ENCODE data around the gene BID.

BID gene

DNA sequence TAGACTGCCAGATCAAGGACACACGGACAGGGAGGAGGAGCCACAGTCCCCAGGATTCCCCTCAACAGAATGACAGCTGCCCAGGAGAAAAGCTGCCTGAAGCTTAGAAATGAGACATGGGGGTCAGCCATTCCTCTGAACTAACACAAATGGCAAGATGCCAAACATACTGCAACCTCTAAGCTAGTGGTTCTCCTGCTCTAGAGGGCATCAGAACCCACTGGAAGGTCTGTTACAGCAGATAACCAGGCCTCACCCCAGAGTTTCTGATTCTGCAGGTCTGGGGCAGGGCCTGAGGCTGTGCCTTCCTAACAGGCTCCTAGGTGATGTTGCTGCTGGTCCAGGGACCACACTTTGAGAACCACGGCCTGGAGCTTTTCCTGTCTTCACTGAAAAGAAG lies 28.6 kb upstream of the BID start:
- DNase-seq = no peak

DNA sequence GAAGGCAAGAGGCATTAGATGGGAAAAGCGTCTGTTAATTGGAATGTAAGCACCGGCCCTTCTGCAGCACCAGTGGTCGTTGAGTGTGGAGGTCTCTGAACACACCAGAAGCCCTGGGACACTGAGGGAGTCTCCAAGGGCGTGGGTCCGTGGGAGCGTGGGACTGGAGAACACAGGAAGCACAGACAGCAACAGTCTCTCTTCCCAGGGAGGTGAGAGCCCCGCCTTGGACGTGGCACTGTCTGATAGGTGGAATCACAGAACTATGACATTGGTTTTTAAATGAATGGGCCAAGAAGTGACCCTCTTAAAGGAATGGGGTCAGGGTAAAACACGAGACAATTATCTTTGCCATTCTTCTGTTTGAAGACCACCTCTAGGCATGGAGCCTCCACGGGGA lies 28.1 kb upstream of the BID start:
- DNase-seq = no peak

DNA sequence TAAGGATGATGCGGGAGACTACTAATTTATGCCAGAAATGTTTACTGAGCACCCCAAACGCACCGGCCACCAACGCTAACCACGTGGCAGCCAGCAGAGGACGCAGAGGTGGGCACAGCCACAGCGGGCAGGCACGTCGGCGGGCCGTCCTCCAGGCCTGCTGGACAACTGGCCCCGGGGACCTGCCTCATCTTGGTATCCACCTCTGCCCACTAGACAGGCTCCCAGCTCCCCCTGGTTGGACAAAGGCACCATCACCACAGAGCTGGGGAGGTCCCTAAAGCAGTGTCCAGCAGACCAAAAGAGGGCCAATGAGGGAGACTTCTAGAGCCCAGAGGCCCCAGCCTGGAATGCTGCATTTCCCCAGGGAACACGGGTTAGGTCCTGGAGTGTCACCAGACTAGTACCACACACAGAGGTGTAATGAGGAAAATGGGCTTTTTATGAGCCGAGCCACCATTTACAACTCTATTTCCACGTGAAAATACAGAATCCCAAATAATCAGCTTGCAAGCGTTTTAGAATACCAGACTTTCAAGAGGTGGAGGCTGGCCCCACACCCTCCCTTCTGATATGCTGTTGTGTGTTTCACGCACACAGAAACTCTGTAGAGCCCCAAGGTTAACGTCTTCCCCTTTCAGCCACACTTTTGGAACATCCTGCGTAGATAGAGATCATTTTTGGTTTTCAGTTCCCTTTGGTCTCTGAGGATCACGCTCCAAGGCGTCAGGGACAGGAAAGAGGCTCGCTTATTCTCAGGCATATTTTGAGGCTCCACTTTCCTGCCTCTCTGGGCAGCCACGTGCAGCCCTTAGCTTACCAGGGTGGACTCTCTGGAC lies 23.7 kb upstream of the BID start:
- DNase-seq = no peak

DNA sequence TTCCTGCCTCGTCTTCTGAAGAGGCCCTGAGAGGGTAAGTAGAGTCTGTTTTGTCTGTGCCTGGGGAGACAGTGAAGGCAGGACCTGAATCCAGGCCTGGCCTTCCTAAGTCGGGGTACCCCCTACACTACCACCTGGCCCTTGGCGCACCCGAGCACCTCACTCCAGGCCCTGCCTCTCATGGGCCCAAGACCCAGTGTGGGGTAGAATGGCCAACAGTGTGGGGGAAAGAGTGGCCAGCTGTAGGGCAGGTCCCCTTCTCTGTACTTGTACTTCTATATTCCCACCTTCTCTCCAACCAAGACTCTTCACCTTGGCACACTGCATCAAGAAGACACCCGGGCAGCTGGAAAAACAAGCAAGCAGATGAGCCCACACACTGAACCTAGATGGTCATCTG lies 22.4 kb upstream of the BID start:
- DNase-seq = no peak

DNA sequence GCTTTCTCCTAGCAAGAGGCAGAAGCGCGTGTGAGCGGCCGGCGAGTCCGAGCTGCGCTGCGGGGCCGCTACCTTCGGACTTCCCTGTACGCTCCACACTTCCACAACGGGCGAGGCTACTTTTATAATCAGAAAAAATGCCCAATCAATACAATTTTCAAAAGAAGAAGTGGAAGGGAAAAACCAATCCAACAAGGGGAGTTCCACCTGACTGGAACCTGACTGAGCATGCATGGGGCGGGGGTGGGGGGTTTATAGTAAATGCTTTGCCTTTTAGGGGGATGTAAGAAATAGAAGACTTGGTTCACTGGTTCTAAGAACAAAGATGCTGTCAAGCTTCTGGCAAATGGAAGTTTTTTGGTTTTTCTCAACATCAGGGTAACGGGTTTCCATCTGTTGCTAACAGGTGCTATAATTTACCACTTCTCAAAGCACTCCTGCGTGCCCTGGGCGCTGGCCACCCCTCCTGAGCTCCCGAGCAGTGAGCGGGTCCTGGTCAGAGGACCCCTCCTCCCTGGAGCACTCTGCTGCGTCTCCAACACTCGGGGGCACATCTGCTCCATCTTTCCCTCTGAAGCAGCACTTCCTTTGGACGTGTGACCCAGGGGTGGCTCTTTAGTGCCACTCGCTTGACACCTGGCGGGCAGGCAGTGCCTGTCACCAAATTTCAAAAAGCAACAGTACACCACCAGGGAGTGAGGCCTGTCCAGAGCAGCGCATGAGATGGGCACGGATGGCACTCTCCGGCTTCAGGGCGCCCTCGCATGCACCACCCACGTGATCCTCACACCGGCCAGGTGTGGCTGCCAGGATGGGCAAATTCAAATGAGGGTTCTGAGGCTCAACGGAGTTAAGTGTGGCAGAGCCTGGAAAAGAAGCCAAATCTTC lies 21.6 kb upstream of the BID start:
- DNase-seq = no peak

DNA sequence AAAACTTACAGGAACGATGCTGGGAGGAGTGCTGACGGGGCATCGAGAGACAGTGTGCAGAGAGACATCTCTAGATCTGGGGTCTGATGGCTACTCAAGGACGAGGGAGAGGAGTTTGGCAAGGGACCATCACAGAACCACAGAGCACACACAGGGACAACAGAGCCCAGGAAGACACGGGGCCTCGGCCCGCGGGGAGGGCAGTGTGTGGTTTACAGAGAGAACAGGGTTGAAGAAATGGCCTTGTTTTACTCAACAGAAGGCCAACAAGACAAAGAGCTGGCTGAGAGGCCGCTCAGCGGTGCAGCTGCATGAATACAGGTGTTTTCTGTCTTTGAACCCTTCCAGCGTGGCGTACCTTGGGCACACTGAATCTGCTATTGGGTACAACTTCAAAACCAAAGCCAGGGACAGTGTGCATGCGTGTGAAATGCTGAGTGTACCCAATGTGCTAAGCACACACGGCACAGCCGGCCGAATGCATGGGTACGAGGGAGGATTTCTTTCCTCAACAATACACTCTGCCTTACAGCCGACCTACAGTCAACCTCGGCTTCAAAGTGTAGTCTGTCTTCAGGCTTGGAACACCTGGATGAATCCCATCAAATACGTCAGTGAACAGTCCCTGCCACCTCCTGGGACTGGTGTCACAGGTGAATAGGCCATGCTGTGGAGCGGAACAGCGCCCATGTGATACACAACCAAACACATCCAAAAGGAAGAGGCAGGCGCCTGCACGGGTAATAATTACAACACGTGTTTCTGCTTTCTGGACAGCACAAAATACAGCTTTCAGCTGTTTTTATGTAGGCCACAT lies 20.7 kb upstream of the BID start:
- no peak for DNase-seq

DNA sequence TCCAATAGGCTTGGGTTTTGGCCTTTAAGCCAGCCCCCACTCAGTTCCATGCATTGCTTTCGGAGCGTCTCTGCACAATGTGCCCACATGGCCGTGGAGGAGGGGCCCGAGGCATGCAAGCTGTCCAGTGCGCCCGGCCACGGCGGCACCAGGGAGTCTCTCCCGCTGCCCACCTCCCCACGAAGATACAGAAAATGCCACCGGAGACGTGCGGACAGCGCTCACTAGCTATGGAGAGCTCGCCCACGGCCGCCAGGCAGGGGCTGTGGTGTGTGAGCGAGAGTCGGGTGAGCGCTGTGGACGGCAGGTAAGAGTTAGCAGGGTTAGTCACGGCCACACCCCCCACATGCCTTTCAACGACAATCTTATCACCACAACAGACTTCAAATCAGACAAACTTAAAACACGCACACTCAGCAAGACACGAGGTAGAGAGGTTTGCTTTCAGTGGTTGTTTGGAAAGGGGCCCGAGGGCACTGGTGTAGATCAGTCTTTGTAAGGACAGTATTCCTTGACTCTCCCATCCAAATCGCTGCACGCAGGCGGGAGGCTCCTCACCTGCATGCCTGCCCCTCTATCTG lies 18.7 kb upstream of the BID start:
- DNase-seq = no peak

DNA sequence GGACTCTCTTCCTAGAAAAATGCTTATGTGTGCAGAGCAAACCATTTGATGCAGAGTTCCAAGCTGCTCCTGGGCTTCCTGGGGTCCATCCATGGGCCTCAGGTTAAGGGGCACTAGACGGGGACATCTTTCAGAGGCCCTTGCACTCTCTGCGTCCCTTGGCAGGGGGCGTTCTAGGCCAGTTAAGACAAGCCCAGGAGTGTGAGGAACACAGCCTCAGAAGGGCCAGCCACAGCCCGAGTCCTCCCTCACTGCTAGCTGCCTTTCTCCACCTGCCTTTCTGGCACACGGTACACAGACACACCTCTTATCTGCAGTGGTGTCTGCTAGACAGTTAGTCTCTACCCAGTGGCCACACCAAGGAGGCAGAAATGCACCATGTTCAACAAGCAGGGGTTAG lies 18.0 kb upstream of the BID start:
- DNase-seq = no peak

DNA sequence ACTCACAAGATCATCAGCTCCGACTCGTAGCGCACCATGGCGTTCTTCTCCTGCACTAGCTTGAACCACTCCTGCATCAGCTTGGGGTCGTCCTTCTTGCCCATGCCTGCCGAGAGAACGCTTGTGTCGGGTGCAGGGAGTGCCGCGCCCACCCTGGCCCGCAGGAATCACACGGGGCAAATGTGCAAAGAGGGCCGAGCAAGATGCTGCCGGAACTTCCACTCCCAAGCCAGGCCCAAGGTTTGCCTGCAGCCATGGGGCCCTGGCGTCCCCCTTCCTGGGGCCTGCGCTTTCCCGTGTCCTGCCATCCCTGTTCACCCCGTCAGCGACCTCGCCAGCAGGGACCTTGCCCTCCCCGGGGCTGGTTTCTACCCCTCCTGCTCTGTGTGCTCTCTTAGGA lies 16.9 kb upstream of the BID start:
- no peak for DNase-seq

DNA sequence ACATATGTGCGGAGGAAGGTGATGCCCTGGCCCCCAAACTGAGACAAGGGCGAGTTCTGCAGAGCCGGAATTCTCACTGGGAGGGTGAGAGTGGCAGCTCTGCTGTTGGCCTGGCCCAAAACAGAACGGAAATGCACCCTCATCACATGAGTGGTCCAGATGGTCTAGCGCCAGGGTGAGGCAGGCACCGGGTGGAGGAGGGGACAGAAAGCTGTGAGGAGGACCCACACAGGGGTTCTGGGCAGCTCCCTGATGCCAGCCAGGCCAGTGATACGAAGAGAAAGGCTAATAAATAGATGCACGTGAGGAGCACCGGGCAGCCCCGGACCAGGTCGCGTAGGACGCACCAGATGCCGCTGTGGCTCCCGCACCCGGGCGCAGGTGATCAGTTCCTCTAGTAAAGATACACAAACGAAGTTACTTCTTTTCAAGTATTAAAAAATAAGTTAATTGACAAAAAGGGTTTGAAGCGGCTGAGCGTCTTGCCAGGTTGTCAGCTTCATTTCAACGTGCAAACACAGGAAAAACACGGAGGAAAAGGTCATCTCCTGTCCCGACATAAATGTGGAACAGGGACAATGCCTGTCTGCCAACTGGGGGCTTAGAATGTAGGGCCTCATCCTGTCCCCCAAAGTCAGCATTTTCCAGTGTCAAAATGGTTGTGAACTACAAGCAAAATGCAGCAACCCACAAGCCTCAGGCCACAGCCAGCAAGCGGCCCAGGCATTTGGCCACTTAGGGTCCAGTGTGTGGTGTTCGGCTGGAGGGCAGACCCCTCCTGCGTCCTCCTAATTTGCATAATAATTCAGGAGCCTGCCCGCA lies 15.3 kb upstream of the BID start:
- no peak for DNase-seq

DNA sequence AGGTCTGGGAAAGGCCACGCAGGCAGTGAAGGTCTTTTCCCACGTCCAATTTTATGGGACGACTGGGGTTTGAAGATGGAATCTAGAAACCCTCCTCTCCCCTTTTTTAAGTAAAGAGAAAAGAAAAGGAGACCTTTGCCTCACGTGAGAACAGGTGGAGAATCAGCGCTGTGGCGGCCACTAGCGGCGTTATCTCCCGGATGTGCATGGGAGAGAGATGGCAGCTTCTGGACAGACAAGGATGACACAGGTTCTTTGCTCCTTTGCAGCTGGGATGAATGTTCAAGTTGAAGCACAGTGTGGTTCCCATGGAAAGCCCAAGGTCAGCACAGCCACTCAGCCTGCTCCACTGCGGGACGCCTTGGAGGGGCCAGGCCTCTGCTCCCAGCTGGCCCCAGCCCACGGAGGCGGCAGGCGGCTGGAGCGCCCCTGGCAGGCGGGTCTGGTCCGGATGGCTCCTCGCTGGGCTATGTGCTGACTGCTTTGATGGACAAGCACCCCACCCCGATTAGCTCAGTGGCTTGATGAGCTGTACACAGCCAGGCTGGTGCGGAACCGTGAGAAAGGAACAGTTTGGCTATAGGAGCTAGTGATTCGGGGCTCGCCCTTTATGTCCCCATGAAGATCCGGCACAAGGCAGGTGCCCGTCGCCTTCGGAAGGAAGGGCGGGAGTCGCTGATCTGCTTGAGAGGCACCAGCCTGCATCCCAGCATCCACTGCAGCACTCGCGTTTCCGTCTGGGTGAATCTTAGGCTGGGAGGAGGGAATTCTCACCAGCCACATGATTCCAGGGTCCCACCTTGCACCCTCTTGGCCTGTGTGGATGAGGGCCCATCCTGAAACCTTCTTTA lies 14.5 kb upstream of the BID start:
- DNase-seq = no peak

DNA sequence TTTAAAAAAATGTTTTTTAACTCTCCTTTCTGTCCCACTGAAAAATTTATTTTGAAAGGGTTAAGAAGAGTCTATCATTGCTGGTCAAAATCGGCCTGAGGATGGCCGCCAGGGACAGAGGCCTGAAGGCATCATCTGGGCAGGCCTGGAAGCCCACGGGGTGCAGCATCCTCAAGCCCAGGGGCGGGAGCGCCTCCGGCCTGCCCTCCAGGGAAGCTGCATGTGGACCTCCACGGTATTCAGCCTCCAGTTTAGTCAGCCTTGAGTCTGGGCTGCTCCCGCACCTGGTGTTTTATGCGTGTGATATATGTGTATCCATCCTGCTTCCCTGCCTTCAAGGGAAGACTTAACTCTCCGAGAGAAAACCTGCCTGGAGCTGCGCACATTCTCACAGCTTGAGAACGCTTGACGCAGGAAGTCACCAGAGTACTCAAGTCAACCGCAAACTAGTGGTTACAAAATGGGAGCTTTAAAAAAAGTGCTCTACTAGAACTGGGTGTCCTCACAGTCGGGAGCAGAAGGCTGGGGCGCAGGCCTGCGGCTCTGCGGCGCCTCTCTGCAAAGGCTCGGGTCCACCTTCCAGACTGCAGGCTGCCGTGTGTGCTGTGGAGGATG lies 13.6 kb upstream of the BID start:
- DNase-seq = no peak

DNA sequence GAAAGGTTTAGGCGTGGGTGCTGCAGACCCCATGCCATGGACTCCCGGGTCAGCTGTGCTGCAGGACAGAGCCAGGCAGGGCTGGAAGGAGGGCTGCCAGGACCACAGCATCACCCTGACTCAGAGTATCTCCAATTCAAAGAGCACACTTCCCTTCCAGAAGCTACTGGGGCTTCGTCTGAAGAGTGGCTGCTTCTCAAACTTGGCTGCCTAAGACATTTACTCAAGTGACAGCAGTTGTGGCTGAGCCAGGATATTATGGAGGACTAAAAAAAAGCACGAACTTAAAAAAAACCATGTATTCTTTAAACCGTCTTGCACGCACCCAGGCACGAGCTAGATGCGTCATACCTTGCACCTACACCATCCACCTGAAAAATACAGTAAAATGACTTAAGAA lies 13.0 kb upstream of the BID start:
- no peak for DNase-seq

DNA sequence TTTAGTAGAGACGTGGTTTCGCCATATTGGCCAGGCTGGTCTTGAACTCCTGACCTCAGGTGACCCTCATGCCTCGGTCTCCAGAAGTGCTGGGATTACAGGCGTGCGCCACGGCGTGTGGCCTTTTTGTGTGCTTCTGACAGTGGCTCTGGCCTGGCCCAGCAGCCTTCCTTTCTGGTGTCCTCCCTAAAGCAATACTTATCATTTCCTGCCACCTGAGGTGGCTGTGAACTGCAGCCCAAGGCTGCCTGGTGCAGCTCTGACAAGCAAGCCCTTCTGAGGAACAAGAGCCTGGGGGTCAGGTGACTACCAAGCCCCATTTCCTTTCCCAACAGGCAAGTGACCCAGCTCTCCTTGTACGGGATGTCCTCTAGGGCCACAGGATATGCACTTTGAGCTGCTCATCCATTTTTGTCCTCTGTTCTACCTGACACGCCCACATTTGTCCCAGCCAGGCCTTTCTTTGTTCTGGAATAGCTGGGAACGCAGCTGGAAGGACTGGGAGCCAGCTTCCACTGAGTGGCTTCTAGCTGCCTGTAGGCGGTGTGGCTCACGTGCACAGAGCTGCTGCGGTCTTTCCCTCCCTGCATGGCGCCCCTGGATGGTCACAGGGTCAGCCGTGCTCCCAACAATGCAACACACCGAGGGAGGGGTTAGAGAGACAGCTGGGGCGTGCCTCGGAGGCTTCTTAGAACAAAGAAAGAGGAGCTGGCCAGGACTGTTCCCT lies 12.3 kb upstream of the BID start:
- no peak for DNase-seq

DNA sequence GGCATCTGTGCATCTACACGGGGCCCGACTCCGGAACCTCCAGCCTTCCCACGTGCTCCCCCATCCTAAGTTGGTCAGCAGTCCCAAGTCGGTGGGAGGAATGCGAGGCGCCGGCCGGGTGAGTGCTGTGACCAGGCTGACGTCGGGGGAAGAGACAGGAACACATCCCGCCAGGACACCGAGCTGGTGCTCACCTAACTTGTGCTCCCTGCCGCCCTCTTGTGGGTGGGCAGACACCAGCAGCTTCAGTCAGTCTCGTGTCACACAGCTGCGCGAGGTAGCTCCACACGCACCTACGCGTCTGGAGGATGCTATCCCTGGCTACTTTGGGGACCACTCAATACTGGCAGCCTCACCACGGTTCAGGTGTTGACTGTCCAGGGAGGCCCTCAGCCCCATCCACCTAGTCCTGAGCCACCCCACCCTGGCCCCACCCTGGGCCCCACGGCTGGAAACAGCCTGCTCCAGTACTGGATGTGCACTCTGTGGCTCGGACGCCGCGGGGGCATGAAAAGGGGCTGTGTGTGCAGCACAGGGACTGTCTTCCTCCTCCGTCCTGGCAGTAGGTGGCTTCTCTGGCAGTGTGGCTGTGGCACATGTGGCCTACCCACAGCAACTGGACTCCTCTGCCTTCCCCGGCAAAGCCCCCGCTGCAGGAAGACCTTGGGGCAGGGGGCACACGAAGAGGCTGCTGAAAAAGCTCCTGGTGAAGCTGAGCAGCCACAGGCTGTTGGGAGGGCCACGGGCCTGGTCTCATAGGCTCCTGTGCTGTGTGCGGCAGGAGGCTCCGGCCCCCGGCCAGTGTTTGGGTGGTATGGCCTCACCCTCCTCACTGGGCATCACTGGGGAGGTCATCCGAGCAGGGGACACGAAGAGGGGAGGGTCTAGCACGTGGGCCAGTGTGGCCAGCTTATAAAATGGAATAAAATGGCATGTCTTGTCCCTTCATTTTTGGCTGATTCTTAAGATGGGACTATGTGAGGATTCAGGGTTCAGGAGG lies 11.2 kb upstream of the BID start:
- peak; percentile 55 for DNase-seq

DNA sequence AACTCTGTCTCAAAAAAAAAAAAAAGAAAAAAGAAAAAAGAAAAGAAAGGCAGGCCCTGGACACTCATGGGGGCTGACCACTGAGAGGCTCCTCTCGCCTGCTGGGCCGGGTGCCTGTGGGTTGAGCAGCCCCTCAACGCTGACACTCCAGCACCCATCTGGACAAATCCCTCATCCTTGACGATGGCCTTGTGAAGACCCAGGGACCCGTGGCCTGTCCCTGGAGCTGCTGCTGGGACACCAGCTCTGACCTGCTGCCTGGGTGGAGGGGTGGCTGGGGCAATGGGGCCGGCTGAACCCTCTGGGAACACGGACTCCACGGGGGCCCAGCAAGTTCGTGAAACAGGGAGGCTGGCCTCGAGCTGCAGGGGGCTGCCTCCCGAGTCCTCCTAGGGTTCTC lies 10.5 kb upstream of the BID start:
- DNase-seq = no peak

DNA sequence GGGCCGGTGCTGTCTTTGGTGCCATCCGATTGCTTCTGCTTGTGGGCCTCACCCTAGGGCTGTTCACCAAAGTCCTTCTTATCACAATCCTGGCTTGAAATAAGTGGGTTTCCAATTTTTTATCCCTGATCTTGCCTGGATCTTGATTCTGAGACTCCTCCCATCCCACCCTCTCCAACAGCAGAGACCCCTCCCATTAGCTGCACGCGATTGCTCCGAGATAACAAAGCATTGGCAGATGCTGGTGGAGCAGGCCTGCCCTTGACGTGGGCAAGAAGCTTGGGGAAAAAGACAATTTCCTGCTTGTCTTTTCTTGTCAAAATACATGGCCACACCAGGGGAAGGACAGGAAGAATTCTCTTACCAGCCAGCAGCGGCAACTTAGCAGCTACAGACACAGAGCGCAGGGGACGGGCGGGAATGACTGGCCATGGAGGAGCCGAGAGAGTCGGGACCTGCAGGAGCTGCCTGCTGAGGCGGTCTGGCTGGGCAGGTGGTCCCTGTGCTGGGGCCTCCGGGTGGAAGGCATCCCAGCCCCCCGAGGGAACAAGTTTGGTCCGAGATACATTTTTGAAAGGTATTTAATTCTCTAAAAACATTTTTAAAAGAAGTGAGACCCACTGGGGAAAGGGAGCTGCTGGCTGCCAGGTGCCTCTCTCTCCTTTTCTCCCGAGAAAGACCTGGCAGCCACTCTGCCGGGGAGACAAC lies 9.7 kb upstream of the BID start:
- DNase-seq = no peak

DNA sequence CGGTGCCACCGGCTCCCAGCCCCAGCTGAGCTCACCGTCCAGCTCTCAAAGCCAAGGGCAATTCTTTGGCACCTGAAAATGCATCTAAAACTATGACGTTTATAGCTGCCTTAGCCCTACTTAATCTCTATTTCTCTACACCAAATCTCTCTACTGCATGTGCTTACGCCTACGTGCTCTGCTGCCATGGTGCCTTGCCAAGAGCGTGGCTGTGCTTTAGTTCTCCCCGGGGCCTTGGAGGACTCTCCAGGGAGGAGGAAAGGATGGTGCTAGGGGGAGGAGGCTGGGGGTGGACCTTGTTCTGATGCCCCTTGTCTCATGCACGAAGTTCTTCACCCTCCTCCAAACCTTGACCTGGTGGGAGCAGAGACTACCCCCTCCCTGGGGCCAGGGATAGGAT lies 9.0 kb upstream of the BID start:
- DNase-seq = no peak
